Middle frontal gyrus (tissue), 1 donor: ENCODE results near the gene ITGB2.

Experiments
- DNase-seq: peaks from one replicate; pipeline ENCODE4 v3.0.0-alpha.2; 2015; ENCODE audit warnings: low spot score; ENCODE audit errors: extremely low spot score

The ITGB2 gene

GRCh38 chr21:44911384-44912157 is 9.1 kb downstream of the ITGB2 start:
- peak; percentile 31 for DNase-seq

GRCh38 chr21:44911068-44911383 is 9.7 kb downstream of the ITGB2 start:
- DNase-seq, result no peak

GRCh38 chr21:44910229-44911067 is 10.3 kb downstream of the ITGB2 start:
- no peak for DNase-seq

GRCh38 chr21:44909719-44910118 is 11.0 kb downstream of the ITGB2 start:
- DNase-seq, result no peak

- DNase-seq, result no peak
These were observed 11.8 kb downstream of the ITGB2 start for GRCh38 chr21:44908908-44909307.

- DNase-seq, result no peak
These were observed 12.5 kb downstream of the ITGB2 start for GRCh38 chr21:44907966-44908895.

- DNase-seq, result no peak
These were observed 13.3 kb downstream of the ITGB2 start for GRCh38 chr21:44907225-44907965.

- no peak for DNase-seq
These were observed 15.0 kb downstream of the ITGB2 start for GRCh38 chr21:44905728-44906090.

GRCh38 chr21:44905016-44905727 is 15.5 kb downstream of the ITGB2 start:
- no peak for DNase-seq

GRCh38 chr21:44904141-44904923 is 16.4 kb downstream of the ITGB2 start:
- no peak for DNase-seq

GRCh38 chr21:44903689-44904088 is 17.0 kb downstream of the ITGB2 start:
- DNase-seq, result no peak

- no peak for DNase-seq
These were observed 17.5 kb downstream of the ITGB2 start for GRCh38 chr21:44903050-44903685.

GRCh38 chr21:44902268-44903049 is 18.2 kb downstream of the ITGB2 start:
- no peak for DNase-seq

- DNase-seq, result no peak
These were observed 19.2 kb downstream of the ITGB2 start for GRCh38 chr21:44901391-44902074.

- DNase-seq, result no peak
These were observed 20.0 kb downstream of the ITGB2 start for GRCh38 chr21:44900559-44901251.

- no peak for DNase-seq
These were observed 20.7 kb downstream of the ITGB2 start for GRCh38 chr21:44899768-44900558.
